GM23248 (cell line): Measurements from ENCODE around the gene C10orf90.

Experiments used
- EZH2 ChIP-seq: fragments of 200-600 bp; sonication (generic); IDR thresholded peaks from 2 replicates; pipeline ENCODE4 v1.6.1; 2018; ENCODE audit warnings: antibody characterized with exemption, mild to moderate bottlenecking; ENCODE audit not compliant: insufficient read depth, poor library complexity, severe bottlenecking
- EZH2phosphoT487 ChIP-seq: fragments of 200-600 bp; sonication (generic); IDR thresholded peaks from 2 replicates; pipeline ENCODE4 v1.6.1; 2018; ENCODE audit warnings: antibody characterized with exemption, moderate library complexity, mild to moderate bottlenecking, low read depth; ENCODE audit not compliant: insufficient read depth

- no peak for TF ChIP-seq EZH2phosphoT487
- TF ChIP-seq EZH2 = no peak
Measured at GRCh38 chr10:126480648-126481047, 189.8 kb downstream of the C10orf90 start.
